Measurements from ENCODE around the gene CLSTN2.

CLSTN2 gene

DNA sequence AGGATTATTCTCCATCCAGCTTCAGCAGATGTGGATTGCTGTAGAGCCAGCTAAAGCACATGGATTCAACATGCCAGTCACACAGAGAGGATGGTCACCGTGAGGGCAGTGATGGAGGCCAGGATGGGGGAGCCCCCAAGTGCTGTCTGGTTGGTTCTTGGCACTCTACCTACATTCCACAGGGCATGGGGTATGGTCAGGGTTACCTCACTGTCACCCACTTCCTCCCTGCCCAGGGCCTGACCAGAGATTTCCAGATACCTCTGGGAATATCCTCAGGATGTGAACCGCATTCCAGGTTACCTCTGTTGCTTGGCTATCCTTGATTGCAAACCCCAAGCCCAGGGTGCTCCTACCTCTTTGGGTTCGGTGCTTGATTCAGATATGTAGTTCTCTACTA is 595.6 kb downstream of the CLSTN2 start:
- DNase-seq, result no peak

DNA sequence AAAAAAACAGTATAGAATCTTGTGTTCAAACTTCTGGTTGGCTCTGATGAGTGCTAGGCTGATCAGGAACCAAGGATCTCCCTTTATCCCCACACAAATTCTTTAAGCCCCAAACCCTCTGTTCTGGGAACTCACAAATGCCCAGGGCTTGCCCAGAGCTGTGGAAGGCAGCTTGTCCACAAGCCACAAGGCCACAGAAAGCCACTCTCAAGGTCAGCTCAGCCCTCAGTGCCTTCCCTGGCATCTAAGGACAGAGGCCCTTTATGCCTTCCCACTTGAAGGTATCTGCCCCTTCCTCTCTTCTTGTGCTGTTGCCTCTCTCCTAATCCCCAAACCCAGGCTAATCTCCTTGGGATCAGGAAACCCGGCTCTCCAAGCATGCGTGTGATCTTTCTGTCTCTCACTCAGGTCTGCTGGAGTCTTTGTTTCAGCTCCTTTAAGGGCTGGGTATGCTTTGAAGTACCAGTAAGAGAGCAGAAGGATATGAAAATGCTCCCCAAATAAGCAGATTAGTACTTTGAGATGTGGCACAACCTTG is 597.9 kb downstream of the CLSTN2 start:
- DNase-seq, result no peak

DNA sequence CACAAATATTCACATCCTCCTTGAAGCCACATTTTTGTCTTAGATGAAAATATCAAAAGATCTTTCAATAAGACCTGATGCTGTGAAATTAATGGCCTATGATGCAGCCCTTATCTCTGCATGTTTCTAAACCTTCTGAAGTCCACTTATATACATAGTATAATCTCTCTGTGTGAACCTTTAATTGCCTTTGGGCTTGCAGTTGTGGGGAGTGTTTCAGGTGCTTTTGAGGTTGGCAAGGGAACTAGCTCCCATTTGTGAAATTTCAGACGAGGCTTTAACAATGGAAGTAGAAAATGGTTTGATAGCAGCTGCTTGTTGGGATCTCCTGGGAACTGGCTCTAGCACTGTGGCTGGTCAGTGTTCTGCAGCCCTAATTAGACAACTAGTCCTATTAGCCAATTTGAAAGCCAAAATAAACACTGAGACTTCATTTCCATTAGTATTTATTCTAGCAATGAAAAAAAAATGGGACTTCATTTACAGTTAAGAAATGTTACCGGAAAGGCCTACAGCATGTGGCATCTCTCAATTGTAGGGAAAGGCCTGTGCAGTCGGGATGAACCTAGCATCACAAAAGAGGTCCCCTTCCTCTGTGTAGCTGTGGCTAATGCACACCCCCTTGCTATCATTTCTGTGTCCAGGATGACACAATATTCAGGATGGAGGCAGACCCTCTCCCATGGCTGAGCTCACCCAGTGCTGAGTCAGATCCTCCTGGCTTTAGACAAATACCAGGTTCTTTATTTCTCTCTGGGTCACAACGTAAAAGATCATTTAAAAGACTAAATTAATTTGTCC is 602.1 kb downstream of the CLSTN2 start:
- no peak for DNase-seq

DNA sequence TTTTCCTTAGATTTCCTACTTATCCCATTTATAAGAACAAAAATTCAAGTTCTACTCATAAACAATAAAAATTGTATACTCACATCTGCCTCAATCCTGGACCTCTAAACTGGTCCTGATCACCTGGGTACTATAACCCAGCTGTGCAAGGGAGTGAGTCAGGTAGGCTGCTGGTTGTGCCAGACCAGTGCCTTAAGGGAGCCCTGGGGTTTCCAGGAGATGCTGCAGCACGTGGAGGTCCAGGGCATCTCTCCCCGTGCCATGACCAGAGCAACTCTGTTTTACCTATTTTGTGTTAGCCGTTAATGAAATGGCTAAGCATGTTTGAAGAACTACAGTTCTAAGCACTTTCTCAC is 602.7 kb downstream of the CLSTN2 start:
- no peak for DNase-seq

DNA sequence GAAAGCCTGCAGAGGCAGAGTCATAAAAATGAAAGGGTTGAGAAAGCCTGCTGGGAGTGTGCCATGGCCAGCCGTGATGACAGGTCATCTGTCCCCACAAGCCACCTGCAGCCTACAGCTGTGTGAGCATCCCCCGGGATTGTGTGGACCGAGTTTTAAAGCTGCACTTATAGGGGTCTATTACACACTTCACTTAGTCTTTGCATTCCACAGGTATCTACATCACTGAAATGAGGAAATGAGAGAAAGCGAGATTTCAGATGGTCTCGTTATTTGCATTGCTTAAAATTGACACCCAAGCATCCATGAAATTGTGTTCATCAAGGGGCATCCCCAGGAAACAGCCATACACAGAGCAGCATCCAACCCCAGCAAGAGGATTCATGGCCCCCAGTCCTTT is 605.3 kb downstream of the CLSTN2 start:
- DNase-seq, result no peak

DNA sequence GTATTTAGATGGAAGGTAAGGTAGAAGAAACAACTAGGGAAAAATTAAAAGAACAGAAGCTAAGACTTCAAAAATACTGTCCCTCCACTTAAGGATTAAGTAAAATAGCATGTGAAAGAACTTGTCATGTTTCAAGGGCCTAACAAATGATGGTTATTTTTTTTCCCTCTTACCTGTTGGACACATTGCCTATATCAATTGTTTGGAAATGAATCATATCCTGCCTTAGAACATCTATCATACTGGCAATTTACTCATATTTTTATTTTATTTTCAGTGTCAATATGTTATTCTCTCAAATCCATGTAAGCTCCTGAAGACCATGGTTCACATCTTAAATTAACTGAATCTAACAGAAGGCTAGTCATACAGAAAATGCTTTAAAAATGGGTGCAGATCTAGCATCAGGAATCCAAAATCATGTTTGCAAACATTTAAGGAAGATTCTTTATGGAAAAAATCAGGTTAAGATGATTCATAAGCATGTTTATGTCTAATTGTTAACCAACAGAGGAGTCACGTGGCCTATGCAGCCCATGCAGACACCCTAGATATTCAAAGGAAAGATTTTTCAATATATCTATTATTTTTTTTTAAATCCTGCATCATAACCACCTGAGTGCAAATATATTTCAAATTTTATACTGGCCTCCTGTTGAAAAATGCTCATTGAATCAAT is 607.1 kb downstream of the CLSTN2 start:
- DNase-seq, result no peak

DNA sequence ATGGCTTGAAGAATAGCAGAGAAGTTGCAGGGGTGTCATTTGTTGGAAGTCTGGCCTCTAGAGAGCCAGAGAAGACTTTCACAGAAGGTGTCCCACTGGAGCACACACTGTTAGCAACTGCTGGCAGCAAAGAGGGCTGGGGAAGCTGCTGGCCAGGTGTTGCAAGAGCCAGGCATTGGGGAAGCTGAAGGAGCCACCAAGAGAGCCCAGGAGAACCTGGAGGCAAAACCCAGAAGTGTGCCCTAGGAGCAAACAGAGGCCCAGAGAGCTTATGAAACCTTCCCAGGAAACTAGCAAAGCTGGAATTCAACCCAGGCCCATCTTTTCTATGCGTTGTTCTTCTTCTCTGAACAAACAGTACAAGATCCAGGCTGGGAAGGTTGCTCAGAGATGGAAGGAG is 610.2 kb downstream of the CLSTN2 start:
- DNase-seq, result no peak

DNA sequence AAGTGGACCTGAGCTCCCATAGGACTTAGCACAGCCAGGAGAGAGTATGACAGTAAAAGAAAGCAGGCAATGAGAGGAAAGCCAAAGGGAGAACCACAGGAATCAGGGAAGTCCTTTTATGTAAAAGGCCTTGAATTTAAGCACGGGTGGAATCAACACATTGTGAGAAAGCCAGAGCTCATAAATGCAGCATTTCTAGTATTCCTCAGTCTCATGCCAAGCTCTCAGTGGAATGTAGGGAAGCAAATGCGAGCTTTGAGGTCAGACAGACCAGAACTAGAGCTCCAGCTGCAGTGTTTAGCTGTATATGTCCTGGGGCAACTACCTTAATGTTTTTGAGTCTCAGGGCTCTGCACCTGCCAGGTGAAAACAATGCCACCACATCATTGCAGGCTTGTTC is 610.8 kb downstream of the CLSTN2 start:
- no peak for DNase-seq

DNA sequence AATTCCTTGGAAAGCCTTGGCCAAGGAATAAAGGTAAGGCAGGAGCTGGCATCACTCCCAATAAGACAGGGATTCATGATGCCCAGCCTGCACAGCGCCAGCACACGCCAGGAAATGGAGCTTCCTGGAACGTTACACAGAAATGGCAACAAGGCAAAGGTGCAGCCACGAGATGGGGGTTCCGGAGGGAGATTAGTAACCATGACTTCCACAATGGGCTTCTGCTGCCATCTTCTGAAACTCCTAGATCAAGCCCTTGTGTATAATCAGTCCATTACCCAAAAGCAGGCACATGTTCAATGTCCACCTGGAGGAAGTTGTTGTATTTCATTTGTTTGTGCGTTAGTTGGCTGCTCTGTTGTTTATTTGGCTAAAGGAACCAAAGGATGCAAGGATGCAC is 611.7 kb downstream of the CLSTN2 start:
- DNase-seq, result no peak

DNA sequence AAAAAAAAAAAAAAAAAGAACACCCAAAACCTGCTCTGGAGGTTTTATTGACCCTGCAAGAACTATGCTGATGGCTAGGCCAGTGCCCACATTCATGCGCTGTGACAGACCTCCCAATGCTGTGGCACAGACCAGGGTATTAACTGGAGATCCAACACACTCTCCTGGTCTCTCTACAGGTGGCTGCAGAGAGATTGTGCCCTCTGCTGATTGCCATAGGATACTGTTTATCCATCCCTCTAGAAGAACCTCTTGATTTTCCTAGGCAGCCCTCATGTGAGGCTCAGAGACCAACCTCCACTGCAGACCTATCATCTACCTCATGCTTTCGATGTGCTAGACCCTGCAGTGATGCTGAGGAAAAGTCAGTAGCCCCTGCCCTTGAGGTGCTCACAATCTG is 617.4 kb downstream of the CLSTN2 start:
- no peak for DNase-seq

DNA sequence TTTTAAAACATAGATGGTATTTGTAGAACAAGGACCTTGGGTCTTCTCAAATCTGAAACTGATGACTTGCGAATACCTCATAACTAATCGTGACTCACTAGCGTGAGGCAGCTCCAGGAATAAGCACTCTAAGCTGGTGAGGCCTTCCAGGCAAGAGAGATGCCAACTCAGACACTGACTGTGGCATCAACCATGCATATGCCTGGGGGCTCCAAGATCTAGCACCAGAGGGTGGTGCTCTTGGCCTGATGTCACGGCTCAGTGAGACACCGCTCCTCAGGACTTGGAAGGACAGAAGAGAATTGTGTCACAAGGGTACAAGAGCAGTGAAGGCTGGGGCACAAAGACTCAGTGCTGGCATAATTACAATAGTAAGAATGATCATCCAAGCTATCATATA is 617.9 kb downstream of the CLSTN2 start:
- DNase-seq, result no peak

DNA sequence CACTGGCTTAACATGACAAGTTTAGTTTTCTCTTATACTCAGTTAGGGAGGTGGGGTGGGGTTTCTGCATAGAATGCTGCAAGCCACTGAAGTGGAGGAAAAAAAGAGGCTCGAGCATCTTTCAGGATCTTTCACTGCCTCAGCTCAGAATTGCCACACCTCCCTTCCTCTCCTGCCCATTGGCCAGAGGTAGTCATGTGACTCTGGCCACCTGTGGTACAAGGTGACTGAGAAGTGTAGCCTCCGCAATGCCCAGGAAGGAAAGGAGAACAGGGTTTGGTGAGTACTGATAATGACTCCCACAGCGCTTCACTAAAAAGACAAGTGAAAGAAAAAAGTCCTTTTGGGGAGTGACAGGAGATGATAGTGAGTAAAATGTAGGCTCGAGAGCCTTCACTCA is 618.6 kb downstream of the CLSTN2 start:
- DNase-seq, result no peak

DNA sequence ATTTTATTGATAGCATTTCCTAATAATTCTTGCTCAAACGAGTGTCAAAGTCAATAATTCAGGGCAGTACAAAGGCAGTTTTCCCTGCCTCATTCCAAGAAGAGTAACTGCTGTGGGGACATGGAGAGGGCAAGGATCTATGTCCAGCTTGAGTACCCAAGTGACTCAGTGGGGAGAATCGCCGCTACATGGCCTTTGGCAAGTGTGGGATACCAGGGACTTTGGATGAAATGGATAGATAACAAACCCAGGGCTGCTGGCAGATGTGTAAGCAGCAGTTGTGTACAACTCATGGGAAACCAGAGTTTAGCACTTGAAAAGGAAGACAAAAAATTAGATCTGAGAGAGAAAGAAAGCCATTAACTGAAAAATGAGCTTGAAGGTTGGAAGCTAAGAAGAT is 620.7 kb downstream of the CLSTN2 start:
- DNase-seq, result no peak

DNA sequence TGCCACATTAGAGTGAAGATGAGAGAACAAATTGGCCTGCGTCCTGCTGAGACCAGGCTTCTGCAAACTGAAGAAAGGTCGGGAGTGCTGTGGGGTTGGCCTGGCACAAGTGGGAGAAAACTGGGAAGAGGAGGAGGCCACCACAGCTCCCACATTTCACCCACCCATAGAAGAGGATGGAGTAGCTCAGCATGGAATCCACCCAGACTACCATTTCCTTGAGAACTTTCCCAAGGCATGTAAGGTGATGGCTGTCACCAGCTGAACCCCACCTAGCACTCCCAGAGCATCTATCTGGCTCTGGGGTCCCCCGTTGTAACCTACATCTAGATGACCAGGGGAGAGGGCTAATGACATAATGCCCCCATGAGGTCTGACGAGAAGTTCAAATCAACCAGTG is 622.5 kb downstream of the CLSTN2 start:
- DNase-seq, result no peak

DNA sequence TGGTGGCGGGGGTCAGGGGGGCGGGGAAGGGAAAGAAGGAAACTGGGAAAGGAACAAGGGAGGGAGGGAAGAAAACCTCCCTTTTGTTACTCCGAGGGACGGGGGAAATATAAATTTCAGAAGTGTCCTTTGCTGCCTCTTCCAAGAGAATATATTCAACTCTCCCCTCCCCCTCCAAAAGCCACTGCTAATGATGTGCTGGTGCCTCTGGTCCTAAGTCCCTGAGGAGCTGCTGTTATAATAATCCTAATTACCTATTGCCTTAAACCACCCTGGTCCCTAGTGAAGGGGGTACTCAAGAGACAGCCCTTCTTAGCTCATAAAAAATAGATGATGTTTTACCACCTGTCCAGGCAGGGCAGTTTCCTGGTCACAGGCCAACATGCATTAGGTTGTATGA is 624.6 kb downstream of the CLSTN2 start:
- no peak for DNase-seq

DNA sequence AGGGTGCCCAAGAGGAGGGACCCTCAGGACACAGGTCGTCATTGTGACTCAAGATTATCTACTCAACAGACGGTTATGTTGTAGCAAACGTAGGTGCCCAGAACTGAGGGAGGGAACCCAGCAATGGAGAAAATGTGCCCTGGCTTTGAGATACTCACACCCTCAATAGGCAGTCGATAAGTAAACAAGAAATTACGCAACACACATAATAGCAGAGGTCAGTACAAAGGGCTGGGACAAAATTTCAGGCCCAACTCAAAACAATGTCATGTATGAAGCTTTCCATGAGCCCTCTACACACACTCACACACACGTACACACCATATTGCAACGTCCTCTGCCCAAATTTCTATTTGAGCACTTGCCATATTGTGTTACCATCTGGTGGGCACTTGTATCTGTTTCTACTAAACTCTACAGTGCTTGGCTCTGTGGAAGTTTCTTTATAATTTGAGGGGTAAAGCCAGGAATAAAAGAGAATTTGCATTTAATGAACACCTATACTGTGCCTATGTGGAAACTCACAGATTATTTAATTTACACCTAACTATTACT is 628.3 kb downstream of the CLSTN2 start:
- no peak for DNase-seq

DNA sequence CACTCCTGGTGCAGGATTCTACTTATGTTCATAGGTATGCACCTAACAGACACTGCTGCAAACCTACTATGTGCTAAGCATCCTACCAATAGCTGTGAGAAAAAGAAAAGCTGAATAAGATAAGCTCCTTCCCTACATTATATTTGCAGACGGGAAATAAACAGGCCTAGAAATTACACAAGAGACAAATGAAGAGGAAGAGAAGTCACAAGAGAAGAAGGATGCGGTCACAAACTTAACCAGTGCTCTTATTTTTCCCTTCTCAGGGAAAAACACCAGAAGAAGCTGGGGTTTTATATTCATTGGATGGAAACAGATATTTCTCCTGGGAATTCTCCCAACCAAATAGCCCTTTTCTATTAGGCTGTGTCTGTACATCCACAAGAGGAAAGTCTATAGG is 633.1 kb downstream of the CLSTN2 start:
- DNase-seq, result no peak

DNA sequence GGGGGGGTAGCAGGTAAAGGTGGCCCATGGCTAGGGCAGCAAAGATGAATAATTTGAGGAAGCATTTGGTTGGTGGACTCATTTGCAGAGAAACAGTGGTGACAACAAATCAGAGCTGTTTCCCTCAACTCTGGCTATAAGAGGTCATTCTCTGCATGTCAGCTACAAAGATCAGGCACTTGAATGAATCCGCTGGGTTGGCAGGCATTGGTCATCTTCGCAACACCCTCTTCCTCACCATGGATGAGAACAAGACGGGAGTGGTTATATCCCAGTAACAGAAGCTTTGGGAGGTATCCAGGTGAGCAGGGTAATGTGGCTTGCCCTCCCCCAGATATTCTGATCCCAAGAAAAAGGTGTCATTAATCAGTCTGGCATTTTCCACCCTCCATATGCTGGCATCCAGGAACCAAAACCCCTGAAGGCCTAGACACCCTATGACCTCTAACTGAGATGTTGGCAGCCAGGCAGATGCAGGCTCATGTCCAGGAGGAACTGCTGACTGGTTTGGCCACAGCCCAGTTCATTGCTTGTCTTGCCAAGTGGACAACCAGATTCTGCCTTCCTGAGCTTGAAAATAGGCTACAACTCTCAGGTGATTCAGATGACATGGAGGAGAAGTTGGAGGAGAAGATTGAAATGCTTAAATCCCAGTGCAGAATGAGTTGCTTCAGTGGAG is 634.0 kb downstream of the CLSTN2 start:
- DNase-seq, result no peak

DNA sequence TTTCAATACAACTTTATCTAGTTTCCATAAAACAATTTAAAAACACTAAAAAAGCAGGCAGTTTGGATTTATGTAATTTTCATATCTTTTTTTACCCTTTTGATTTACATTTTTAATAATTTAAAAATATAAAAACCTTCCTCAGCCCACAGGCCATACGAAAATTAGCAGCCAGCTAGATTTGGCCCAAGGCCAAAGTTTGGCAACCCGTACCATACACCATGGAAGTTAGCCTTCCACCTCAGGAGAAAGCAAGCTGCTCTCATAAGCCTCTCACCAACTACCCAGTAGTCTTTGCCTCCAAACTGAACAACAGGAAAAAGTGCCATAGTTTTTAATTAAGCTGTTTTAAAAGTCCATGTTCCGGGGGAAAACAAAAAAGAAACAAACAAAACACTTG is 635.6 kb downstream of the CLSTN2 start:
- DNase-seq, result no peak

DNA sequence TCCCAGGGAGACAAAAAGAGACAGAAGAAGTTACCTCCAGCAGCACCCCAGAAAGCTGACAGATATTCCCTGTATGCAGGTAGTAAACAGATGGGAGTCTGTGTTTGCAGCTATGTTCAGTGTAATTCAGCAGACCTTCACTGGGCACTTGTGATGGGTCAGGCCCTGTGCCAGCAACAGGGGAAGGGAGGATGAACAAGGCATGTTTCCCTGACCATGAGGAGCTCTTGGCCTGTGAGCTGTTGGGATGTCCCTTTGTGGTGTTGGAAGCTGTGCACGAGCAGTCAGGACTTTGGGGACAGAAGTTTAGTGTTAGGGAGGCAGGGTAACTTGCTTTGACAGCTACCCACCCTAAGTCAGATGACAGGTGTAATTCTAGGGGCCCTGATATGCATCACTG is 636.9 kb downstream of the CLSTN2 start:
- no peak for DNase-seq

DNA sequence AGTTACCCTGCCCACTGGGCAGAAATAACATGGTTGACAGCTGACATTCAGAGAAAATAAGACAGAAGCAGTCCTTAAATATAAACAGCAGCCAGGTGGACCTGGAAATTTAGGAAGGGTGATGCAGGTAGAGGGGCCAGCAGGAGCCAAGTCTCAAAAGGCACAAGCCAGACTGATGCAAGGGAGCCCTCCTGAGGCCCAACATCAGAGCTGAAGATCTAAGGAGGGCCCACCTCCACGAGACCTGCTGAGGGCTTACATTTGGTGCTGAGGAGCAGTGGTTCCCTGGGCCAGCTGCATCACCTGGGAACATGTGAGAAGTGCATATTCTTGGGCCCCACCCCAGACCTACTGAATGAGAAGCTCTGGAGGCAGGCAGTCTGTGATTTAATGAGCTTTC is 637.3 kb downstream of the CLSTN2 start:
- DNase-seq, result no peak

DNA sequence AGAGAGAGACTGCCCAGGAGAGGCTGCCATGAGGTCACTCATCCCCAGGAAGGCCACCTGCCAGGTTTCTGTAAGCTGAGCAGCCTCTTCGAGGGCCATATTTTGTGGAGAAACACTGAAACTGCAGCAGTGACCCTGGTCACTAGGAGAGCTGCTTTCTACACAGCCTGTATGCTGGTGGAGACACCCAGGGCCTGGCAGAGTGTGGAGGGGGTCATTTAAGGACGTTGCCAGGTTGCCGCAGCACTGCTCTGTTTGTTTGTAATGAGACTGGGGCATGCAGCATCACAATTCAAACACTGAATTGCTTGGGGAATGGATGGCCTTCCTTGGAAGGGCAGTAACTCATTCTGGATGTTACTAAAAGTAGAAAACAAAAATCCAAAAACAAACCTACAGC is 638.0 kb downstream of the CLSTN2 start:
- no peak for DNase-seq

DNA sequence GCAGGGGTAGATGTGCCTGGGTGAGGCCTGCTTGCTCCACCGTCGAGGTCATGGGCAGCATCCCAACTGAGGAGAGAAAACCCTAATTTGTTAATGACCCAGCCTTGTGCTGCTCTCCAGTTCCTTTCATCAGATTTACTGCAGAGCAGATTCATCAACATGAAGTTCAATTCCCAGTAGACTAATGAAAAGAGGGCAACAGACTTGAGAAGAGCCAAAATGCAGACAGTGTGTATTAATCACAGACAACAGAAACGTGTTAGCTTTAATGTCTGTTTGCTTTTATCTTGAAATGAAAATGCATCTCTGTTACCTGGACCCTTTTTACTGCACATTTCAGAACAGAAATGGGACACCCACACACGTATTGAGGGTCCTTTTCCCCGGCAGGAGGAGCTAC is 639.4 kb downstream of the CLSTN2 start:
- no peak for DNase-seq

DNA sequence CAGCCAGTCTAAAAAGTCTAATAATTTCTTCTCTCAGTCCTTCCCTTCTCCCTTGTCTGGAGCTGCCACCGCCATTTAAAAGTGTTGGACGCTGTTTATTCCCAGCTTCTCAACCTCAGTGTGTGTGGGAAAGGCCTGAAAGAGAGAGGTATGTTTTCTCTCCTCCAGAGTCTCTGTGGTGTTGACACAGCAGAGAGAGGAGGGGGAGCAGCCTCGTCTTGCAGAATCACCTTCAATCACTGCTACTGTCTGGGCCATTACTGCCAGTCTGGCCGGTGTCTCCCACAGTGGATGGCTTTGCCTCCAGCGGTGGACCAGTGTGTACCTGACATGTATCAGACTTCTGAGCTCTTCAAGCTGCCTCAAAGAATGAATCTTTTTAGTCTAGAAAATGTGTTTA is 641.5 kb downstream of the CLSTN2 start:
- DNase-seq, result no peak
